NCI-H82 treated with DMSO at 0.1 percent for 48 hours (cell line): ENCODE results near the gene SHOX.
"Not testable (repeated sequence)": the region's sequence is repeated elsewhere in the genome, so short reads cannot be mapped to it uniquely, and the experiment has no call there.

Experiments
- DNase-seq: peaks from one replicate; lab custom pipeline; 2025; ENCODE audit not compliant: unreplicated experiment; lab: John Stamatoyannopoulos, UW

SHOX gene

DNA sequence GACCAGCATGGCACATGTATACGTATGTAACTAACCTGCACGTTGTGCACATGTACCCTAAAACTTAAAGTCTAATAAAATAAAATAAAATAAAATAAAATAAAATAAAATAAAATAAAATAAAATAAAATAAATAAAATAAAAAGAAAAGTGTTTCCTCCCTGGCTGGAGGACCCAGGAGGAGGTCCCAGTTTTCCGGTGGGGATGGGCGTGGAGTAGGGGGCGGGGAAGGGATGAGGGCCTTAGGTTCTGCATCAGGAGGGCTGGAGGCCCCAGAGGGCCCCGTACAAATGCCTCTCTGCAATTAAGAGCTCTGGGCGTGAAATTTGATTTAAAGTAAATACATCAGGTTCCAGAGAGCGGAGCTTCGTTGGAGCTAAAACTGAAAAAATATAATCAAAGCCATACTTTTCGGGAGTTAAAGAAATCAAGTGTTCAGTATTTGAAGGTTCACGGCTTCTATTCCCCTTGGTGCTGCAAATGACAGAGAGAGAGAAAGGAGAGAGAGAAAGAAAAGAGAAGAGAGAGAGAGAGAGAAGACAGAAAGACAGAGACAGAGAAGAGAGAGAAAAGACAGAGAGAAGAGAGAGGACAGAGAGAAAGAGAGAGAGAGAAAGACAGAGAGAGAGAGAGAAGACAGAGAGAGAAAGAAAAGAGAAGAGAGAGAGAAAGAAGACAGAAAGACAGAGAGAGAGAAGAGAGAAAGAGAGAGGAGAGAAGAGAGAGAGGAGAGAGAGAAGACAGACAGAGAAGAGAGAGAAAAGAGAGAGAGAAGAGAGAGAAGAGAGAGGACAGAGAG is 8.7 kb upstream of the SHOX start:
- no peak for DNase-seq

DNA sequence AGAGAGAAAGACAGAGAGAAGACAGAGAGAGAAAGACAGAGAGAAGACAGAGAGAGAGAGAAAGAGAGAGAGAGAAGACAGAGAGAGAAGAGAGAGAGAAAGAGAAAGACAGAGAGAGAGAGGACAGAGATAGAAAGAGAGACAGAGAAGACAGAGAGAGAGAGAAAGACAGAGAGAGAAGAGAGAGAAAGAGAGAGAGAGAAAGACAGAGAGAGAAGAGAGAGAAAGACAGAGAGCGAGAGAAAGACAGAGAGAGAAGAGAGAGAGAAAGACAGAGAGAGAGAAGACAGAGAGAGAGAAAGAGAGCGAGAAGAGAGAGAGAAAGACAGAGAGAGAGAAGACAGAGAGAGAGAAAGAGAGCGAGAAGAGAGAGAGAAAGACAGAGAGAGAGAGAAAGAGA is 7.8 kb upstream of the SHOX start:
- not testable (repeated sequence) for DNase-seq

DNA sequence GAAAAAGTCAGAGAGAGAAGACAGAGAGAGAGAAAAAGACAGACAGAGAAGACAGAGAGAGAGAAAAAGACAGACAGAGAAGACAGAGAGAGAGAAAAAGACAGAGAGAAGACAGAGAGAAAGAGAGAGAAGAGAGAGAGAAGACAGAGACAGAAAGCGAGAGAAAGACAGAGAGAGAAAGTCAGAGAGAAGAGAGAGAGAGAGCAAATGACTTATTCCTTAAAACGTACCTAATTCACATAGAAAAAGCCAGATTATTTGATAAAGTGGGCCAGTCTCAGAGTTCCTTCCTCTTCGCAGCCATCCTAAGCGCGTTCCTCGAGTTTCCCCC is 7.4 kb upstream of the SHOX start:
- no peak for DNase-seq

DNA sequence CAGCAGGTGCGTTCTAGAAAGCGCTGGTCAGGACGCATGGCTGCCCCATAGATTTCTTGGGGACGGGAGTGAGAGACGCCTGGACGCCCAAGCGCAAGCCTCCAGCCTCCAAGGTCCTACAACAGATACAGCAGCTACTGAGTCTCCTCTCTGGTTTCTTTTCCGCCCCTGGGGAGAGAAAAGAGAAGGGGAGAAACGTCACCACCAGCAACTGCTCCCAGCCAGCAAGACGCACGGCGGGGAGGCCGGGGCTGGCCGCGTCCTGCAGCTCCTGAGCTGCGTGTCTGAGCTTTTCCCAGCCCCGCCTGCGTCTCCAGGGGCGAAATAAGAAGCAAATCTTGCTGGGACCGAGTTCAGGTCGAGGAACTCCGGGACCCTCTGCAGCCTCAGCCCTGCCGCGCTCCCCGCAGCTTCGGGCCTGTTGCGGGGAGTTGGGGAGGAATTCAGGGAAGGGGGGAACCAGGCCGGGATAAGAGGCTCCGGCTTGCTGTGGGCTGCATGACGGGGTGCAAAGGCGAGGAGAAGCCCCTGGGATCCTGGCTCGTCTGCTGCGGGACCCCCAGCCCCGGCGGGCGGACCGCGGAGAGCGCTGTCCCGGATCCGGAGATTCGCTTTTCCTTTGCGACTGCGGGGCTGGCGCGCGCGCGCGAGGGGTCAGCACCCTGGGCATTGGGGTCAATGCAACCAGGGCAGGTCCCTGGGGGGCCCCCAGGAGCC is 6.8 kb upstream of the SHOX start:
- DNase-seq, result no peak

DNA sequence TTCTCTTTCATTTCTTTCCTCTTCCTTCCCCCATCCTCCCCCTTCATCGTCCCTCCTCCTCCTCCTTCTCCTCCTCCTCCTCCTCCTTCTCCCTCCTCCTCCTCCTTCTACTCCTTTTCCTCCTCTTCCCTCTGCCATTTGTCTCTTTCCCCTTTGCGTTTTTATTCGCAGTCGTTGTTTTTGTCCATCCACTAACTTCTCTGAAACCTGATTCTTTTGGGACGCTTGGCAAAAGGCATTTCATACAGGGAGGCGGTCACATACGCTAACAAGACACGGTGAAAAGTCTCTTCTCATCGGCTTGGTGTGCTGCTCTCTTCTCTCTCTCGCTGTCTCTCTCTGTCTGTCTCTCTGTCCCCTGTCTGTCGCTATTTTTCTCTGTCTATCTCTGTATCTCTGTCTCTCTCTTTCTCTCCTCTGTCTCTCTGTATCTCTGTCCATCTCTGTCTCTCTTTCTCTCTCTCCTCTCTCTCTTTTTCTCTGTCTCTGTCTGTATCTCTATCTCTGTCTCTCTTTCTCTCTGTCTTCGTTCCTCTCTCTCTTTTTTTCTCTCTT is 5.4 kb upstream of the SHOX start:
- no peak for DNase-seq

DNA sequence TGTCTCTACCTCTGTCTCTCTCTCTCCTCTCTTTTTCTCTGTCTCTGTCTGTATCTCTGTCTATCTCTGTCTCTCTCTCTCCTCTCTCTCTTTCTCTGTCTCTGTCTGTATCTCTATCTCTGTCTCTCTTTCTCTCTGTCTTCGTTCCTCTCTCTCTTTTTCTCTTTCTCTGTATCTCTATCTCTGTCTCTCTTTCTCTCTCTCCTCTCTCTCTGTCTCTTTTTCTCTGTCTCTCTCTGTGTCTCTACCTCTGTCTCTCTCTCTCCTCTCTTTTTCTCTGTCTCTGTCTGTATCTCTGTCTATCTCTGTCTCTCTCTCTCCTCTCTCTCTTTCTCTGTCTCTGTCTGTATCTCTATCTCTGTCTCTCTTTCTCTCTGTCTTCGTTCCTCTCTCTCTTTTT is 4.5 kb upstream of the SHOX start:
- DNase-seq, result not testable (repeated sequence)

DNA sequence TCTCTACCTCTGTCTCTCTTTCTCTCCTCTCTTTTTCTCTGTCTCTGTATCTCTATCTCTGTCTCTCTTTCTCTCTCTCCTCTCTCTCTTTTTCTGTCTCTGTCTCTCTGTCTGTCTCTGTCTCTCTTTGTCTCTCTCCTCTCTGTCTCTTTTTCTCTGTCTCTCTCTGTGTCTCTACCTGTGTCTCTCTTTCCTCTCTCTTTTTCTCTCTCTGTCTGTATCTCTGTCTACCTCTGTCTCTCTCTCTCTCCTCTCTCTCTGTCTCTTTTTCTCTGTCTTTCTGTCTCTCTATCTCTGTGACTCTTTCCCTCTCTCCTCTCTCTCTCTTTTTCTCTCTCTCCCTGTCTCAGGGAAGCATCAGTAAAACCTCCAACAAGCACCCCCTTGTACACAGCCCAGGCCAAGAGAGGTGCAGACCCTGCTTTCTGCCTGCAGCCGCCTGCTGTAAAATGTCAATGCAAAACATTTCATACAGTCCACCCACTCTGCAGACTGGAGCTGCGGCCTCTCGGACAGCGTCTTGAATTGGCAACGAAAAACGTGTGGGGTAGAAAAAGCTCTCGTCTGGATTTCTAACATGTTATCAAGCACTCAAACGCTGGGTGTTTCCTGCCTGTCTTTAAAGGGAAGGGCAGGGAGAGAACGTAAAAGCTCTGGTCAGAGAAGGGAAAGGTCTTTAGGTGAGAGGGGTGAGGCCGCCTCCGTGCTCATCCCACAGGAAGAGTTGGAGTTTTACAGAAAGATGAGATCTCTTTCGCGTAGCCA is 3.7 kb upstream of the SHOX start:
- no peak for DNase-seq

DNA sequence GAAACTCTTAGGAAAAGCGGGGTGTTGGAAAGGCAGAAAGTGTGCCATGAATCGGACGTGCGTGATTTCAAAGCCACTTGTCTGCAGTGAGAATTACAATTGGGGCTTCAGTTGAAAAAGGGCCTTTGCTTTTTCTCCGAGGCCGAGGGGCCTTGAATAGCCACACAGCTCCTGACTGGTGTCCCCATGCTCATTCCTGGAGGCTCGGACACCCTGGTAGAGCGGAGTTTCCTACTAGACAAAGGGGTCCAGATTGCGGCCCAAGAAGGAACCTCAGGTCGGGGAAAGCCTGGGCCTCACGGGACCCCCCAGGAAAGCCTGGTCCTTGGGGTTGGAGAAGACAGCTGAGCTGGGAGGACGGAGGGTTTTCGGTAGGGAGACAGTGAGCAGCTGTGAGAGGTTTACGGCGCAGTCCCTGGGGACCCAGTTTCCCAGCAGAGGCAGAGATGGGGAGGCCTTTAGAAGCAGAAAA is 3.0 kb upstream of the SHOX start:
- DNase-seq, result no peak

DNA sequence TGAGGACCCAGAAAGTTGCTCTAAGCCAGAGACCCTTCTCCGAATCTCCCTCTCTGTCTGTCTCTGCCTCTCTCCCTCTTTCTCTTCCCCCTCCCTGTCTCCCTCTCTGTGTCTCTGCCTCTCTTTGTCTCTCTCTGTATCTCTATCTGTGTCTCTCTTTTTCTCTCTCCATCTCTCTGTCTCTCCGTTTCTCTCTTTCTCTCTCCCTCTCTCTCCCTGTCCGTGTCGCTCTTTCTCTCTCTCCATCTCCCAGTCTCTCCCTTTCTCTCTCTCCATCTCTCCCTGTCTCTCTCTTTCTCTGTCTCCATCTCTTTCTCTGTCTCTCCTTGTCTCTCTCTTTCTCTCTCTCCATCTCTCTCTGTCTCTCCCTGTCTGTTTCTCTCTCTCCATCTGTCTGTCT is 2.6 kb upstream of the SHOX start:
- DNase-seq, result no peak

DNA sequence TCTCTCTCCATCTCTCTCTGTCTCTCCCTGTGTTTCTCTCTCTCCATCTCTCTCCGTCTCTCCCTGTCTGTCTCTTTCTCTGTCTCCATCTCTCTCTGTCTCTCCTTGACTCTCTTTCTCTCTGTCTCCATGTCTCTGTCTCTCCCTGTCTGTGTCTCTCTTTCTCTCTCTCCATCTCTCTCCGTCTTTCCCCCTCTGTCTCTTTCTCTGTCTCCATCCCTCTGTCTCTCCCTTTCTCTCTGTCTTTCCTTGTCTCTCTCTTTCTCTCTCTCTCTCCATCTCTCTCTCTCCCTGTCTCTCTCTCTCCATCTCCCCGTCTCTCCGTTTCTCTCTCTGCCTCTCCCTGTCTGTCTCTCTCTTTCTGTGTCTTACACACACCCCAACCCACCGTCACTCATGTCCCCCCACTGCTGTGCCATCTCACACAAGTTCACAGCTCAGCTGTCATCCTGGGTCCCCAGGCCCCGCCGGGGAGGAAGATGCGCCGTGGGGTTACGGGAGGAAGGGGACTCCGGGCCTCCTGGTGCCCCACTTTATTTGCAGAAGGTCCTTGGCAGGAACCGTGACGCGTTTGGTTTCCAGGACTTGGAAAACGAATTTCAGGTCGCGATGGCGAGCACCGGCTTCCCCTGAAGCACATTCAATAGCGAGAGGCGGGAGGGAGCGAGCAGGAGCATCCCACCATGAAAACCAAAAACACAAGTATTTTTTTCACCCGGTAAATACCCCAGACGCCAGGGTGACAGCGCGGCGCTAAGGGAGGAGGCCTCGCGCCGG is 1.2 kb upstream of the SHOX start:
- no peak for DNase-seq

DNA sequence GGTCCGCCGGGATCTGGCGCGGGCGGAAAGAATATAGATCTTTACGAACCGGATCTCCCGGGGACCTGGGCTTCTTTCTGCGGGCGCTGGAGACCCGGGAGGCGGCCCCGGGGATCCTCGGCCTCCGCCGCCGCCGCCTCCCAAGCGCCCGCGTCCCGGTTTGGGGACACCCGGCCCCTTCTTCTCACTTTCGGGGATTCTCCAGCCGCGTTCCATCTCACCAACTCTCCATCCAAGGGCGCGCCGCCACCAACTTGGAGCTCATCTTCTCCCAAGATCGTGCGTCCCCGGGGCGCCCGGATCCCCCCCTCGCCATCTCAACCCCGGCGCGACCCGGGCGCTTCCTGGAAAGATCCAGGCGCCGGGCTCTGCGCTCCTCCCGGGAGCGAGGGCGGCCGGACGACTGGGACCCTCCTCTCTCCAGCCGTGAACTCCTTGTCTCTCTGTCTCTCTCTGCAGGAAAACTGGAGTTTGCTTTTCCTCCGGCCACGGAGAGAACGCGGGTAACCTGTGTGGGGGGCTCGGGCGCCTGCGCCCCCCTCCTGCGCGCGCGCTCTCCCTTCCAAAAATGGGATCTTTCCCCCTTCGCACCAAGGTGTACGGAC is 482 bp upstream of the SHOX start:
- no peak for DNase-seq

DNA sequence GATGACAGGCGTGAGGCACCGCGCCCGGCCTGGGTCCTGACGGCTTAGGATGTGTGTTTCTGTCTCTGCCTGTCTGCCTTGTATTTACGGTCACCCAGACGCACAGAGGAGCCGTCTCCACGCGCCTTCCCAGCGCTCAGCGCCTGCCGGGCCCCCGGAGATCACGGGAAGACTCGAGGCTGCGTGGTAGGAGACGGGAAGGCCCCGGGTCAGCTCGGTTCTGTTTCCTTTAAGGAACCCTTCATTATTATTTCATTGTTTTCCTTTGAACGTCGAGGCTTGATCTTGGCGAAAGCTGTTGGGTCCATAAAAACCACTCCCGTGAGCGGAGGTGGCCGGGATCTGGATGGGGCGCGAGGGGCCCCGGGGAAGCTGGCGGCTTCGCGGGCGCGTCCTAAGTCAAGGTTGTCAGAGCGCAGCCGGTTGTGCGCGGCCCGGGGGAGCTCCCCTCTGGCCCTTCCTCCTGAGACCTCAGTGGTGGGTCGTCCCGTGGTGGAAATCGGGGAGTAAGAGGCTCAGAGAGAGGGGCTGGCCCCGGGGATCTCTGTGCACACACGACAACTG is 1.3 kb downstream of the SHOX start:
- DNase-seq, result no peak

DNA sequence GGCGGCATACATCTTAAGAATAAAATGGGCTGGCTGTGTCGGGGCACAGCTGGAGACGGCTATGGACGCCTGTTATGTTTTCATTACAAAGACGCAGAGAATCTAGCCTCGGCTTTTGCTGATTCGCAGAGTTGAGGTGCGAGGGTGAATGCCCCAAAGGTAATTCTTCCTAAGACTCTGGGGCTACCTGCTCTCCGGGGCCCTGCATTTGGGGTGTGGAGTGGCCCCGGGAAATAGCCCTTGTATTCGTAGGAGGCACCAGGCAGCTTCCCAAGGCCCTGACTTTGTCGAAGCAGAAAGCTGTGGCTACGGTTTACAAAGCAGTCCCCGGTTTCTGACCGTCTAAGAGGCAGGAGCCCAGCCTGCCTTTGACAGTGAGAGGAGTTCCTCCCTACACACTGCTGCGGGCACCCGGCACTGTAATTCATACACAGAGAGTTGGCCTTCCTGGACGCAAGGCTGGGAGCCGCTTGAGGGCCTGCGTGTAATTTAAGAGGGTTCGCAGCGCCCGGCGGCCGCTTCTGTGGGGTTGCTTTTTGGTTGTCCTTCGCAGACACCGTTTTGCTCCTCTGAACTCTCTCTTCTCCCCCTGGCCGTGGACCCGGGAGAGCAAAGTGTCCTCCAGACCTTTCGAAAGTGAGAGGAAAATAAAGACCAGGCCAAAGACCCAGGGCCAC is 1.9 kb downstream of the SHOX start:
- no peak for DNase-seq

DNA sequence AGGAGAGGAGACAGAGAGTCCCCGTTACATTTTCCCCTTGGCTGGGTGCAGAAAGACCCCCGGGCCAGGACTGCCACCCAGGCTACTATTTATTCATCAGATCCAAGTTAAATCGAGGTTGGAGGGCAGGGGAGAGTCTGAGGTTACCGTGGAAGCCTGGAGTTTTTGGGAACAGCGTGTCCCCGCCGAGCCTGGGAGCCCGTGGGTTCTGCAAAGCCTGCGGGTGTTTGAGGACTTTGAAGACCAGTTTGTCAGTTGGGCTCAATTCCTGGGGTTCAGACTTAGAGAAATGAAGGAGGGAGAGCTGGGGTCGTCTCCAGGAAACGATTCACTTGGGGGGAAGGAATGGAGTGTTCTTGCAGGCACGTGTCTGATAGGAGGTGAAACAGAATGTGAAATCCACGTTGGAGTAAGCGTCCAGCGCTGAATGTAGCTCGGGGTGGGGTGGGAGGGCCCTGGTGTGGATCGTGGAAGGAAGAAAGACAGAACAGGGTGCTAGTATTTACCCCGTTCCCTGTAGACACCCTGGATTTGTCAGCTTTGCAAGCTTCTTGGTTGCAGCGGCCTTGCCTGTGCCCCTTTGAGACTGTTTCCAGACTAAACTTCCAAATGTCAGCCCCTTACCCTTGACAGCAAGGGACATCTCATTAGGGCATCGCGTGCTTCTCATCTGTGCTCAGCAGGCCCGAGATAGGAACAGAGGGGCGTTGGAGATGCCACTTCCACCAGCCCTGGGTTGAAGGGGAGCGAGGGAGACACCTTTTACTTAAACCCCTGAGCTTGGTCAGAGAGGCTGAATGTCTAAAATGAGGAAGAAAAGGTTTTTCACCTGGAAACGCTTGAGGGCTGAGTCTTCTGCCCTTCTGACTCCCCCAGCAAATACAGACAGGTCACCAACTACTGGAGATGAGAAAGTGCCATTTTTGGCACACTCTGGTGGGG is 2.7 kb downstream of the SHOX start:
- no peak for DNase-seq

DNA sequence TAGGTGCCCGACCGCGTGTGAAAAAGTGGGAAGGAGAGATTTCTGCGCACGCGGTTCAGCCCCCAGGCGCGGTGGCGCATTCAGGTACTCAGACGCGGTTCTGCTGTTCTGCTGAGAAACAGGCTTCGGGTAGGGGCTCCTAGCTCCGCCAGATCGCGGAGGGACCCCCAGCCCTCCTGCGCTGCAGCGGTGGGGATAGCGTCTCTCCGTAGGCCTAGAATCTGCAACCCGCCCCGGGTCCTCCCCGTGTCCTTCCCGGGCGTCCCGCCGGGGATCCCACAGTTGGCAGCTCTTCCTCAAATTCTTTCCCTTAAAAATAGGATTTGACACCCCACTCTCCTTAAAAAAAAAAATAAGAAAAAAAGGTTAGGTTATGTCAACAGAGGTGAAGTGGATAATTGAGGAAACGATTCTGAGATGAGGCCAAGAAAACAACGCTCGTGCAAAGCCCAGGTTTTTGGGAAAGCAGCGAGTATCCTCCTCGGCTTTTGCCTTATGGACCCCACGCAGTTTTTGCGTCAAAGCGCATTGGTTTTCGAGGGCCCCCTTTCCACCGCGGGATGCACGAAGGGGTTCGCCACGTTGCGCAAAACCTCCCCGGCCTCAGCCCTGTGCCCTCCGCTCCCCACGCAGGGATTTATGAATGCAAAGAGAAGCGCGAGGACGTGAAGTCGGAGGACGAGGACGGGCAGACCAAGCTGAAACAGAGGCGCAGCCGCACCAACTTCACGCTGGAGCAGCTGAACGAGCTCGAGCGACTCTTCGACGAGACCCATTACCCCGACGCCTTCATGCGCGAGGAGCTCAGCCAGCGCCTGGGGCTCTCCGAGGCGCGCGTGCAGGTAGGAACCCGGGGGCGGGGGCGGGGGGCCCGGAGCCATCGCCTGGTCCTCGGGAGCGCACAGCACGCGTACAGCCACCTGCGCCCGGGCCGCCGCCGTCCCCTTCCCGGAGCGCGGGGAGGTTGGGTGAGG is 3.7 kb downstream of the SHOX start:
- DNase-seq, result no peak

DNA sequence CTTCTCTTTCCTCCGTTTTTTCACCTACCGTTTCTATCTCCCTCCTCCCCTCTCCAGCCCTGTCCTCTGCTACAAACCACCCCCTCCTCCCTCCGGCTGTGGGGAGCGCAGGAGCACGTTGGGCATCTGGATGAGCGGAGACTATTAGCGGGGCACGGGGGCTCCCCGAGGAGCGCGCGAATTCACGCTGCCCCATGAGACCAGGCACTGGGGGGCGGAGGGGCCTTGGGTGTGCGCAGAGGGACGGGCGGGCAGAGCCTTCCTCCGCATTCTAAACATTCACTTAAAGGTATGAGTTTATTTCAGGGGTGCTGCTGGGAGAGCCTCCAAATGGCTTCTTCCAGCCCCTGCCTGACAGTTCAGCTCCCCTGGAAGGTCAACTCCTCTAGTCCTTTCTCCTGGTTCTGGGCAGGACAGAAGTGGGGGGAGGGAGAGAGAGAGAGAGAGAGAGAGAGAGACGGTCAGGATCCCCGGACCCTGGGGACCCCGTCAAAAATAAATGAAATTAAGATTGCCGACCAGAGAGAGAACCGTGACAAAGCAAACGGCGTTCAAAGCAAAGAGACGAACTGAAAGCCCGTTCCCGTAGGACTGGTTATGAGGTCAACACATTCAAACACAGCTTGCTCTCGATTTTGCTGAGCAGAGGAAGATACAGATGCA is 5.0 kb downstream of the SHOX start:
- no peak for DNase-seq
